ENCODE results near the gene ARMC10.
"Not testable (repeated sequence)": the region's sequence is repeated elsewhere in the genome, so short reads cannot be mapped to it uniquely, and the experiment has no call there.

The ARMC10 gene

DNA sequence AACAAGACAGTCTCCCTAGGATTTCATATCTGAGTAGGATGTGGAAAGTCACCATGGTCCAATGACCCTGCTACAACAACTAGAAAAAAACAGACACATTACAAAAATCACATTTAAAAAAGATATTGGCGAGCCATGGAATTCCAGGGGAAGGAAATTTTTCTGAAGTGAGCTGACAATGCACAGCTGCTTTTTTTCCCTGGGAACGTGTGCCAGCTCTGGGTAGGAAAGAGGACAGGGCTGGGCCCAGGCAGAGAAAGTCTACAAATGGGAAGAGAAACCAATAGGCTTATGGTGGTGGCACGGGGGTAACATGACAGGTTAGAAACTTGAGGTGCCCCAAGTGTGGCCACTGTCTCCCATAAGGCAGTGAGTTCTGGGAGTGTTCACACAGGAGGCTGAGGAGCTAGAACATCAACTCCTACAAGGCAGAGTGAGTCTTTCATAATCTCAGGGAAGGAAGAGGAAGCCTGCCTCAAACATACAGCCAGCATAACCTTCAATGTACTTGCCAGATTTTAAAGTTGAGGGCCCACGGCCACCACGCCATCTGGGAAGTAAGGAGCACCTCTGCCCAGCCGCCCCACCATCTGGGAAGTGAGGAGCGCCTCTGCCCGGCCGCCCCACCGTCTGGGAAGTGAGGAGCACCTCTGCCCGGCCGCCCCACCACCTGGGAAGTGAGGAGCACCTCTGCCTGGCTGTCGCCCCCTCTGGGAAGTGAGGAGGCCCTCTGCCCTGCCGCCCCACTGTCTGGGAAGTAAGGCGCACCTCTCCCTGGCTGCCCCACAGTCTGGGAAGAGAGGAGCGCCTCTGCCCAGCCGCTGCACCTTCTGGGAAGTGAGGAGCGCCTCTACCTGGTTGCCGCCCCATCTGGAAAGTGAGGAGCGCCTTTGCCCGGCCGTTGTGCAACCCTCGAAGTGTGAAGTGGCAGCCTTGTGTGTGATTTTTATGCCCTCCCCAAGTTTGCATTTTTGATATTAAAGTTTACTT lies 6.2 kb upstream of the ARMC10 start:
- no peak overlapping the region for H3K4me3 ChIP-seq (ENCODE audit: low read length)
- TF ChIP-seq ZNF274 (IDR thresholded peaks at IDR 0.05; ENCODE audit: low read depth, low read length) = no peak

DNA sequence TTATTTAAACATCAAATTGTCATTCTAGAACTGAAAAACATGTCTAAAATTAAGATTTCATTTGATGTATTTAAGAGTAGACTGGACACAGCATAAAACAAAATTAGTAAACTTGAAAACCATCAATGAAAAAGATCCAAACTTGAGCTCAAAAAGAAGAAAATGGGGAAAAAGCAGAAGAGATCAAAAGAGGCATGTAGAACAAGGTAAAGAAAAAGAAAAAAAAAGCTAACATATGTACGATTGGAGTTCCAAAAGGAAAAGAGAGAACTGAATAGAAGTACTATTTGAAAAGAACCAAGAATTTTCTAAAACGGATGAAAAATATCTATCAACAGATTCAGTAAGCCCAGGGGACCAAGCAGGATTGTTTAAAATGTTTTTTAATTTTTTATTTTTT lies 3.9 kb upstream of the ARMC10 start:
- no peak overlapping the region for H3K4me3 ChIP-seq (ENCODE audit: low read length)
- TF ChIP-seq ZNF274 (IDR thresholded peaks at IDR 0.05; ENCODE audit: low read depth, low read length) = no peak

DNA sequence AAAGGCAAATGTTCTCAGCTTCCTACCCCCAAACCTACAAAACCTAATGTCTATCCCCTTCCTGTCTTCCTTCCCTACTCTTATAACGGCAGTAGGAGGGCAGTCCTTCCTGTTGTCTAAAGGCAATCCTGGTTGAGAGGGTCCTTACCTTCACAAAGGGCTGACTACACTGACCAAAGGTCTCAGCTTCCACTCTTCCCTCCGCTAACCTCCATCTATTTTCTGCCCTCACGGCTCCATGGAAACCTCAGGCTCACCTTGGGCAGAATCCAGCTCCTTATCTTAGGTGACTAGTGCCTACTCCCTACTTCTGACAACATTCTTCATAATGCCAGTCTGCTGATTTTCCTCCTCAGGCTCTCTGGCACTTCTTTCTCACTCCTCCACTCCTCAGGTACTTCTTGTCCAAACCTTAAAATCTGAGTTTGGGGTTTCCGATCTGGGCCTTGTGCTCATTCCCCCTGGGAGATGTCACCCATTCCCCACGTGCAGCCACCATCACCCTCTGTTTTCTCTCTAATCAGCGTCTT lies 886 bp upstream of the ARMC10 start:
- TF ChIP-seq ZNF274 (IDR thresholded peaks at IDR 0.05; ENCODE audit: low read depth, low read length) = no peak
- H3K4me3 ChIP-seq (ENCODE audit: low read length) = peak overlapping the region; percentile 80; the same call in 1 of the 2 replicates

DNA sequence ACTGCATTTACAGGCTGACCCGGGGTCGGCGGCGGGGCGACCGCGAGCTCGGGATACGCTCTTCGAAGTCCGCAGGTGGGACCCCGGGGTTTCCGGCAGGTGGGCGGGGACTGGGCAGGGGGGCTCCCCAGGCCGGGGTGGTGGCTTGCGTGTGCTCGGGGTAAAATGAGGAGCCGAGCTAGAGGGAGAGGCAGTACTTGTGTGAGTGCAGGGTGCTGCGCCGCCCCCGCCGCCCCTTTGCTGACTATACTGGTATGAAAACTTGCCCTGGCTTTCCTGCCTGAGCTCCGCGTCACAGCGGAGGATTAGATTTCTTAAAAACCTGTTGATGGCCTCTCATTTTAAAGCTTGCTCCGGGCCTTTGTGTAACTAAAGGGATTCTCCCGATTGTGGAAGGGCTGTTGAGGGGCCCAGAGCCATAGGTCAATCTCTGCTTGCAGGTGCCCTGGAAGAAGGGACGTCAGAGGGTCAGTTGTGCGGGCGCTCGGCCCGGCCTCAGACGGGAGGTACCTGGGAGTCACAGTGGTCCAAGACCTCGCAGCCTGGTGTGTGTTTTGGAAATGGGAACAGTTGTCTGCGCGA lies 488 bp downstream of the ARMC10 start:
- no peak for TF ChIP-seq ZNF274 (IDR thresholded peaks at IDR 0.05; ENCODE audit: low read depth, low read length)
- H3K4me3 ChIP-seq (ENCODE audit: low read length) = peak overlapping the region; percentile 80

DNA sequence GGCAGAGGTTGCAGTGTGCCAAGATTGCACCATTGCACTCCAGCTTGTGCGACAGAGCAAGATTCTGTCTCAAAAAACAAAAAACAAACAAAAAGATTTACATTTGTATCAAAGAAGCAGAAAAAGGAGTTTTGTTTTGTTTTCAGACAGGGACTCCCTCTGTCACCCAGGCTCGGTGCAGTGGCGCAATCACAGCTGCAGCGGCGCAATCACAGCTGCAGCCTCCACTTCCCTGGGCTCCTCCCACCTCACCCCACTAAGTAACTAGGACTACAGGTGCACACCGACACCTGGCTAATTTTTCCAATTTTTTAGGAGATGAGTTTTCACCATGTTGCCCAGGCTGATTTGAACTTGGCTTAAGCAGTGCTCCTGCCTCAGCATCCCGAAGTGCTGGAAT lies 1.8 kb downstream of the ARMC10 start:
- no peak overlapping the region for H3K4me3 ChIP-seq (ENCODE audit: low read length)
- no peak for TF ChIP-seq ZNF274 (IDR thresholded peaks at IDR 0.05; ENCODE audit: low read depth, low read length)

DNA sequence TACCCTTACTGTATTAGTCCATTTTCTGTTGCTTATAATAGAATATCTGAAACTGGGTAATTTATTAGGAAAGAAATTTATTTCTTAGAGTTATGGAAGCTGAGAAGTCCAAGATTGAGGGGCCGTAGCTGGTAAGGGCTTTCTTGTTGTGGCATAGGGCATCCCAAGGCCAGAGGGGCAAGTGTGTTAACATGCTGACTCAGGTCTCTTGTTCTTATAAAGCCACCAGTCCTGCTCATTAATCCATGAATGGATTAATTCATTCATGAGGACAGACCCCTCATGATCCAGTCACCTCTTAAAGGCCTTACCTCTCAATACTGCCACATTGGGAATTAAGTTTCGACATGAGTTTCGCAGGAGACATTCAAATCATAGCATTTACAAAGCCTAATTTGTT lies 2.4 kb downstream of the ARMC10 start:
- TF ChIP-seq ZNF274 (IDR thresholded peaks at IDR 0.05; ENCODE audit: low read depth, low read length) = no peak
- no peak overlapping the region for H3K4me3 ChIP-seq (ENCODE audit: low read length)

DNA sequence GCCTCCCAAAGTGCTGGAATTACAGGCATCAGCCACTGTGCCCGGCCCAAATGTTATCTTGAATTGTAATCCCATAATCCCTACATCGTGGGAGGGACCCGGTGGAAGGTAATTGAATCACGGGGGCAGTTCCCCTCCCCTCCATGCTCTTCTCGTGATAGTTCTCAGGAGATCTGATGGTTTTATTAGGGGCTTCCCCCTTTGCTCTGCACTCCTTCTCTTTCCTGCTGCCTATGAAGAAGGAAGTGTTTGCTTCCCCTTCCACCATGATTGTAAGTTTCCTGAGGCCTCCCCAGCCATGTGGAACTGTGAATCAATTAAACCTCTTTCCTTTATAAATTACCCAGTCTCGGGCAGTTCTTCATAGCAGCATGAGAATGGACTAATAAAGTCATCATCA lies 3.3 kb downstream of the ARMC10 start:
- not testable (repeated sequence) for H3K4me3 ChIP-seq (ENCODE audit: low read length)

DNA sequence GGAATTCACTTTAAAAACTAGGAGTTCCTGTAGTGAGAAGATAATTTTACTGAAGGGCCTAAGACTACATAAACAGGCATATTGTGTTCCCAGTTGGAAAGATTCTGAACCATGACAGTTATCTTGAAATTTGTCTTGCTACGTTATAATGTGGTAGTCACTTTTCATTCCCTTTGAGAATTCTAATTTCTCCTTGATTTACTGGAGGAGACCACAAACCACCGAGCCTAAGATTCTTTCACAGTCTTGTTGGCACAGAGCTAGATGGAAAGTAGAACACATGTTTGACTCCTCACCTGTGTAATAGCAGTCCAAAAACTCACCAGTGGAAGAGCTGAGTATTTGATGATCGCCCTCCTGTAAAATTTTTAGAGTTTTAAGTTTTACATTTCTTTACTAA lies 4.9 kb downstream of the ARMC10 start:
- no peak for TF ChIP-seq ZNF274 (IDR thresholded peaks at IDR 0.05; ENCODE audit: low read depth, low read length)
- no peak overlapping the region for H3K4me3 ChIP-seq (ENCODE audit: low read length)

DNA sequence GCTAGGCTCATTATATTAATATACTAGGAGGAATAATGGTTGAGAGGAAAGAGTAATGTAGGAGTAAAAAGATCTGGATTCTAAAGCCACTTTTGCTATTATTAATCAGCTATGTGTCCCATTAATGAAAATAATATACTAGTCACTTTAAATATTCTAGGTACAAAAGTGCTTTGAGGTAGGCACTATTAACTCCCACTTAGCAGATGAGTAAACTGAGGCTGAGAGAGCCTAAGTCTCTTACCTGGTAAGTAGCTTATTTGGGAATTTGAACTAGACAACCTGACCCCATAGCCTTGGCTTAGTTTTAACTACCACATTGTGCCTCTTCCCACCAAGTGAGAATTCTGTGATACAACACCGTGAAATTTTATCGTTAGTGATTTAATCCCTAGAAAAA lies 6.0 kb downstream of the ARMC10 start:
- TF ChIP-seq ZNF274 (IDR thresholded peaks at IDR 0.05; ENCODE audit: low read depth, low read length) = no peak
- no peak overlapping the region for H3K4me3 ChIP-seq (ENCODE audit: low read length)

DNA sequence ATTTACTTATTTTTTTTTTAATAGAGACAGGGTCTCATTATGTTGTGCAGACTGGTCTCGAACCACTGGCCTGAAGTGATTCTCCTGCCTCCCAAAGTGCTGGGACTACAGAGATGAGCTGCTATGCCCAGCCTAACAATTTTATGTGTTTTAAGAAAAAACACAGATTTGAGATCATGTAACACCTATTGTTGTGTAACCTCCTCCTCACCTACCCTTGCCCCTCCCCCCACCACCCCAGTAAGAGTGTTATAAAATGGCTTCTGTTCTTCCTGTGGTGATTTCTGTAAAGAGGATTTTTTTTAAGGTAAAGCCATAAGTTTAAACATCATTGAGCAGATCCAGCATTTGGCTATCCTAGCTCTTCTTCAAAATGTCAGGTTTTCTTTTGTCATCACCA lies 7.6 kb downstream of the ARMC10 start:
- no peak for TF ChIP-seq ZNF274 (IDR thresholded peaks at IDR 0.05; ENCODE audit: low read depth, low read length)
- no peak overlapping the region for H3K4me3 ChIP-seq (ENCODE audit: low read length)

DNA sequence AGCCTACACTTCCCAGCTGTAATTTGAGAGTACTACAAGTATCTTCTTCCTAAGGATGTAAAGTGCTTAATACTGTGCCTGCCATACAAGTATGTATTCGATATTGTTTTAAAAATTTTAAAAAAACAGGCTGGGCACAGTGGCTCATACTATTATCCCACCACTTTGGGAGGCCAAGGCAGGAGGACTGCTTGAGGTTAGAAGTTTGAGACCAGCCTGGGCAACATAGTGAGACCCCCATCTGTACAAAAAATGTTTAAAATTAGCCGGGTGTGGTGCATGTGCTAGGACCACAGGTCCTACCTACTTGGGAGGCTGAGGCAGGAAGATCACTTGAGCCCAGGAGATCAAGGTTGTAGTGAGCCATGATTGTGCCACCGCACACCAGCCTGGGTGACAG lies 8.3 kb downstream of the ARMC10 start:
- TF ChIP-seq ZNF274 (IDR thresholded peaks at IDR 0.05; ENCODE audit: low read depth, low read length) = no peak
- H3K4me3 ChIP-seq (ENCODE audit: low read length) = no peak overlapping the region

DNA sequence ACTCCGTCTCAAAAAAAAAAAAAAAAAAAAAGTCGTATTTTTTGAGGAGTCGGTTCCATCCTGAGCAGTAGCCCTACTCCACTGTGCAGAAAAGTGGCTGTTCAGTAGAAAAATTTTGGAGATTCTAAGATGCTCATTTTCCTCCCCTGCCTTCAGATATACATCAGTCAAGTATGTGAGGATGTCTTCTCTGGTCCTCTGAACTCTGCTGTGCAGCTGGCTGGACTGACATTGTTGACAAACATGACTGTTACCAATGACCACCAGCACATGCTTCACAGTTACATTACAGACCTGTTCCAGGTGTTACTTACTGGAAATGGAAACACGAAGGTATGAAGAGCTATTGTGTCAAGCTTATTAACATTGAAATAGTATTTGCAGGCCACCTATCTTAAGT lies 17.4 kb downstream of the ARMC10 start:
- not testable (repeated sequence) for H3K4me3 ChIP-seq (ENCODE audit: low read length)

DNA sequence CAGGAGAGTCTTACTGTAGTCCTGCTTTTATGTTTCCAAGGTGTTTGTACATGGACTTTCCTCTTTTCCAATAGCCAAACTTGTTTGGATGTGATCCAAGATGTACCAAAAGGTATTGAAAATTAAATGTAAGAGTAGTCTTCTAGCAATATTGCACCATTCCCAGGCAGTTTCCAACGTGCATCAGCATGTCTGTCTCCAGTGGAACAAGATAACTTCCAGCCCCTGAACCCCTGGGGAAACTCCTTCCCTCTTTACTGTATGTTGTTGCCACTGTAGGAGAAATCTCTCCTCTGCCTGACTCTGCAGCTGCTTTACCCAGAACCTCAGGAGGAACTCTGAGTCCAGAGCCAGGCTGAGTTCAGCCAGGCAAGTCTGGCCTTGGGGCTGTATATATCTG lies 18.5 kb downstream of the ARMC10 start:
- no peak overlapping the region for H3K4me3 ChIP-seq (ENCODE audit: low read length)
- no peak for TF ChIP-seq ZNF274 (IDR thresholded peaks at IDR 0.05; ENCODE audit: low read depth, low read length)

DNA sequence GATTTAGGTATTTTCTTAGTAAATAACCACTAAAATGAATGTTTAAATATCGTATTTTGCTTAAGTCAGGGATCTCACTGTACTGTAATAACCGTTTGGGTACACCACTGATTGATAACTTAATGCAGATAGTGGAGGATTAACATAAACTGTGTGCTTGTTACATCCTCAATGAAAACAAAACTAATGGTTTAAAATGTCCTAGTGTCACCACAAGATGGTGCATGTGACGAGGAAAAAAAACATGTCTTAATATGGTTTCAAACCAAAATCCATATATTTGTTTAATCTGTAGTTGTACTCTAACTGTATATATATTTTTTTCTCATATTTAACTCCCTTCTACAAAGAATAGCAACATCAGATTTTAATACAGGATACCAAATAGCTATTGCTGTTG lies 19.2 kb downstream of the ARMC10 start:
- no peak overlapping the region for H3K4me3 ChIP-seq (ENCODE audit: low read length)
- no peak for TF ChIP-seq ZNF274 (IDR thresholded peaks at IDR 0.05; ENCODE audit: low read depth, low read length)

DNA sequence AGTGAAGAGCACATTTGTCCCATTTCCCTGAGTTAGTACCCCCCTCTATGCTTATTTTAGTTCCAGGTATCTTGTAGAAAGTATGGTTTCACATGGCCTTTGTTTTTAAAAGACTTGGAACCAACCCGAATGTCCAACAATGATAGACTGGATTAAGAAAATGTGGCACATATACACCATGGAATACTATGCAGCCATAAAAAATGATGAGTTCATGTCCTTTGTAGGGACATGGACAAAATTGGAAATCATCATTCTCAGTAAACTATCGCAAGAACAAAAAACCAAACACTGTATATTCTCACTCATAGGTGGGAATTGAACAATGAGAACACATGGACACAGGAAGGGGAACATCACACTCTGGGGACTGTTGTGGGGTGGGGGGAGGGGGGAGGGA lies 20.6 kb downstream of the ARMC10 start:
- not testable (repeated sequence) for H3K4me3 ChIP-seq (ENCODE audit: low read length)

Measured in GM08714 (cell line).